ENCODE data around the gene TENT4B.

GRCh38 chr16:50167556-50167955 lies 14.4 kb downstream of the TENT4B start:
- TF ChIP-seq CTCF (IDR thresholded peaks at IDR 0.05): no peak
- no peak for TF ChIP-seq POLR2A (IDR thresholded peaks at IDR 0.05)
- TF ChIP-seq POLR2AphosphoS5 (IDR thresholded peaks at IDR 0.05): no peak
- TF ChIP-seq EP300 (IDR thresholded peaks at IDR 0.05): no peak

Data from upper lobe of left lung (tissue), 4 donors.